Measurements from ENCODE around the gene ACP7.

DNA sequence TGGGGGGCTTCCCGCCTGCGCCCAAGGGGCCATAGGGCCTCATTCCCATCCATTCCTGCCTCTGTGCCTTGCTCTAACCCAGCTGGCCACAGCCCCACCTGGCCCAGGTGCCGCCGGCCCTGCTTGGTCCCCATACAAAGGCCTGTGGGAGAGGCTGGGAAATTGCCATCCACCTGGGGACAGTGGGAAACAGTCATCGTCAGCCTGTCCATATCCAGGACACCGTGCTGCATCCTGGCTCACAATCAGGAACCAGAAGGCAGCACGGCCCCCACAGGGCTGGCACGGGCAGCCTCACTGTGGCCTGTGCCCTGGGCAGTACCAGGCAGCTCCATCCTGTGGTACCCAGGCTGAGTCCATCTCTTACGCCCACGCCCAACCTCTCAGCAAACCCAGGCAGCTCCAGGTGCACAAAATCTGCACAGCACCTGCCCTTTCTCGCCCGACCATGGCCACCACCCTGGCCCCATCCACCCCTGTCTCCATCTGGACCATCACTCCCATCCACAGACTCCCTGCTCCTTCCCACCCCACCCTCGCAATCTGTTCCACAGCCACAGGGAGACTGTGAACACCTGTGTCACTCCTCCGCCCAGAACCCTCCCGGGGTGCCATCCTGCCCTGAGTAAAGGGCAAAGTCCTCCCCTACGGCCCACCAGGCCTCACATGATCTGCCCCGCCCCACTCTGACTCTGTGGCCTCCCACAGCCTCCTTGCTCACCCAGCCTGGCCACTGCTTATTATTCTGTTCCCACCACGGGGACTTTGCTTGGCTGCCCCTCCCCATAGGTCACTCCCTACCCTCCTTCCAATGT is 30.7 kb upstream of the ACP7 start:
- TF ChIP-seq, protein P1, sequence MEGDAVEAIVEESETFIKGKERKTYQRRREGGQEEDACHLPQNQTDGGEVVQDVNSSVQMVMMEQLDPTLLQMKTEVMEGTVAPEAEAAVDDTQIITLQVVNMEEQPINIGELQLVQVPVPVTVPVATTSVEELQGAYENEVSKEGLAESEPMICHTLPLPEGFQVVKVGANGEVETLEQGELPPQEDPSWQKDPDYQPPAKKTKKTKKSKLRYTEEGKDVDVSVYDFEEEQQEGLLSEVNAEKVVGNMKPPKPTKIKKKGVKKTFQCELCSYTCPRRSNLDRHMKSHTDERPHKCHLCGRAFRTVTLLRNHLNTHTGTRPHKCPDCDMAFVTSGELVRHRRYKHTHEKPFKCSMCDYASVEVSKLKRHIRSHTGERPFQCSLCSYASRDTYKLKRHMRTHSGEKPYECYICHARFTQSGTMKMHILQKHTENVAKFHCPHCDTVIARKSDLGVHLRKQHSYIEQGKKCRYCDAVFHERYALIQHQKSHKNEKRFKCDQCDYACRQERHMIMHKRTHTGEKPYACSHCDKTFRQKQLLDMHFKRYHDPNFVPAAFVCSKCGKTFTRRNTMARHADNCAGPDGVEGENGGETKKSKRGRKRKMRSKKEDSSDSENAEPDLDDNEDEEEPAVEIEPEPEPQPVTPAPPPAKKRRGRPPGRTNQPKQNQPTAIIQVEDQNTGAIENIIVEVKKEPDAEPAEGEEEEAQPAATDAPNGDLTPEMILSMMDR (IDR thresholded peaks at IDR 0.05) = no peak
- TF ChIP-seq, protein P2, sequence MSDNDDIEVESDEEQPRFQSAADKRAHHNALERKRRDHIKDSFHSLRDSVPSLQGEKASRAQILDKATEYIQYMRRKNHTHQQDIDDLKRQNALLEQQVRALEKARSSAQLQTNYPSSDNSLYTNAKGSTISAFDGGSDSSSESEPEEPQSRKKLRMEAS (CRISPR knock-in tag; IDR thresholded peaks at IDR 0.05) = no peak
- TF ChIP-seq, protein P3, sequence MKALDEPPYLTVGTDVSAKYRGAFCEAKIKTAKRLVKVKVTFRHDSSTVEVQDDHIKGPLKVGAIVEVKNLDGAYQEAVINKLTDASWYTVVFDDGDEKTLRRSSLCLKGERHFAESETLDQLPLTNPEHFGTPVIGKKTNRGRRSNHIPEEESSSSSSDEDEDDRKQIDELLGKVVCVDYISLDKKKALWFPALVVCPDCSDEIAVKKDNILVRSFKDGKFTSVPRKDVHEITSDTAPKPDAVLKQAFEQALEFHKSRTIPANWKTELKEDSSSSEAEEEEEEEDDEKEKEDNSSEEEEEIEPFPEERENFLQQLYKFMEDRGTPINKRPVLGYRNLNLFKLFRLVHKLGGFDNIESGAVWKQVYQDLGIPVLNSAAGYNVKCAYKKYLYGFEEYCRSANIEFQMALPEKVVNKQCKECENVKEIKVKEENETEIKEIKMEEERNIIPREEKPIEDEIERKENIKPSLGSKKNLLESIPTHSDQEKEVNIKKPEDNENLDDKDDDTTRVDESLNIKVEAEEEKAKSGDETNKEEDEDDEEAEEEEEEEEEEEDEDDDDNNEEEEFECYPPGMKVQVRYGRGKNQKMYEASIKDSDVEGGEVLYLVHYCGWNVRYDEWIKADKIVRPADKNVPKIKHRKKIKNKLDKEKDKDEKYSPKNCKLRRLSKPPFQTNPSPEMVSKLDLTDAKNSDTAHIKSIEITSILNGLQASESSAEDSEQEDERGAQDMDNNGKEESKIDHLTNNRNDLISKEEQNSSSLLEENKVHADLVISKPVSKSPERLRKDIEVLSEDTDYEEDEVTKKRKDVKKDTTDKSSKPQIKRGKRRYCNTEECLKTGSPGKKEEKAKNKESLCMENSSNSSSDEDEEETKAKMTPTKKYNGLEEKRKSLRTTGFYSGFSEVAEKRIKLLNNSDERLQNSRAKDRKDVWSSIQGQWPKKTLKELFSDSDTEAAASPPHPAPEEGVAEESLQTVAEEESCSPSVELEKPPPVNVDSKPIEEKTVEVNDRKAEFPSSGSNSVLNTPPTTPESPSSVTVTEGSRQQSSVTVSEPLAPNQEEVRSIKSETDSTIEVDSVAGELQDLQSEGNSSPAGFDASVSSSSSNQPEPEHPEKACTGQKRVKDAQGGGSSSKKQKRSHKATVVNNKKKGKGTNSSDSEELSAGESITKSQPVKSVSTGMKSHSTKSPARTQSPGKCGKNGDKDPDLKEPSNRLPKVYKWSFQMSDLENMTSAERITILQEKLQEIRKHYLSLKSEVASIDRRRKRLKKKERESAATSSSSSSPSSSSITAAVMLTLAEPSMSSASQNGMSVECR (CRISPR knock-in tag; IDR thresholded peaks at IDR 0.05; ENCODE audit: borderline replicate concordance) = no peak
- TF ChIP-seq JUN (CRISPR knock-in tag; IDR thresholded peaks at IDR 0.05) (no peak), ZNF219 (CRISPR knock-in tag; IDR thresholded peaks at IDR 0.05; ENCODE audit: borderline replicate concordance) (no peak), NFYB (CRISPR knock-in tag; conservative IDR thresholded peaks at IDR 0.05; ENCODE audit: low read depth) (no peak), NFATC4 (CRISPR knock-in tag; IDR thresholded peaks at IDR 0.05) (no peak)
- TF ChIP-seq, protein P4, sequence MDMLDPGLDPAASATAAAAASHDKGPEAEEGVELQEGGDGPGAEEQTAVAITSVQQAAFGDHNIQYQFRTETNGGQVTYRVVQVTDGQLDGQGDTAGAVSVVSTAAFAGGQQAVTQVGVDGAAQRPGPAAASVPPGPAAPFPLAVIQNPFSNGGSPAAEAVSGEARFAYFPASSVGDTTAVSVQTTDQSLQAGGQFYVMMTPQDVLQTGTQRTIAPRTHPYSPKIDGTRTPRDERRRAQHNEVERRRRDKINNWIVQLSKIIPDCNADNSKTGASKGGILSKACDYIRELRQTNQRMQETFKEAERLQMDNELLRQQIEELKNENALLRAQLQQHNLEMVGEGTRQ (CRISPR knock-in tag; IDR thresholded peaks at IDR 0.05) = no peak
- TF ChIP-seq, protein P5, sequence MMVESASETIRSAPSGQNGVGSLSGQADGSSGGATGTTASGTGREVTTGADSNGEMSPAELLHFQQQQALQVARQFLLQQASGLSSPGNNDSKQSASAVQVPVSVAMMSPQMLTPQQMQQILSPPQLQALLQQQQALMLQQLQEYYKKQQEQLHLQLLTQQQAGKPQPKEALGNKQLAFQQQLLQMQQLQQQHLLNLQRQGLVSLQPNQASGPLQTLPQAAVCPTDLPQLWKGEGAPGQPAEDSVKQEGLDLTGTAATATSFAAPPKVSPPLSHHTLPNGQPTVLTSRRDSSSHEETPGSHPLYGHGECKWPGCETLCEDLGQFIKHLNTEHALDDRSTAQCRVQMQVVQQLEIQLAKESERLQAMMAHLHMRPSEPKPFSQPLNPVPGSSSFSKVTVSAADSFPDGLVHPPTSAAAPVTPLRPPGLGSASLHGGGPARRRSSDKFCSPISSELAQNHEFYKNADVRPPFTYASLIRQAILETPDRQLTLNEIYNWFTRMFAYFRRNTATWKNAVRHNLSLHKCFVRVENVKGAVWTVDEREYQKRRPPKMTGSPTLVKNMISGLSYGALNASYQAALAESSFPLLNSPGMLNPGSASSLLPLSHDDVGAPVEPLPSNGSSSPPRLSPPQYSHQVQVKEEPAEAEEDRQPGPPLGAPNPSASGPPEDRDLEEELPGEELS (CRISPR knock-in tag; IDR thresholded peaks at IDR 0.05) = no peak
